Measurements from ENCODE around the gene LCN15. TPM values are rescaled to one million over a fixed set of nuclear protein-coding genes. Genes with fewer than 3 reads are reported as not detected.

LCN15 gene
- total and polyA plus RNA-seq, 2 of the 13 experiments (the other 11 are each of a cell fraction or from before 2014, with no cell fraction given): 1.3 to 53.7 TPM

GRCh38 chr9:136799079-136799853 is 34.9 kb upstream of the LCN15 start (continued):
- TF ChIP-seq NFYC (CRISPR knock-in tag; IDR thresholded peaks at IDR 0.05): no peak
- 0 out of 2 replicates have a peak, but pooled peaks have one; percentile 65 for TF ChIP-seq CC2D1A (CRISPR knock-in tag; IDR thresholded peaks at IDR 0.05)
- TF ChIP-seq RELA (CRISPR knock-in tag; IDR thresholded peaks at IDR 0.05): no peak
- TF ChIP-seq, protein P1, sequence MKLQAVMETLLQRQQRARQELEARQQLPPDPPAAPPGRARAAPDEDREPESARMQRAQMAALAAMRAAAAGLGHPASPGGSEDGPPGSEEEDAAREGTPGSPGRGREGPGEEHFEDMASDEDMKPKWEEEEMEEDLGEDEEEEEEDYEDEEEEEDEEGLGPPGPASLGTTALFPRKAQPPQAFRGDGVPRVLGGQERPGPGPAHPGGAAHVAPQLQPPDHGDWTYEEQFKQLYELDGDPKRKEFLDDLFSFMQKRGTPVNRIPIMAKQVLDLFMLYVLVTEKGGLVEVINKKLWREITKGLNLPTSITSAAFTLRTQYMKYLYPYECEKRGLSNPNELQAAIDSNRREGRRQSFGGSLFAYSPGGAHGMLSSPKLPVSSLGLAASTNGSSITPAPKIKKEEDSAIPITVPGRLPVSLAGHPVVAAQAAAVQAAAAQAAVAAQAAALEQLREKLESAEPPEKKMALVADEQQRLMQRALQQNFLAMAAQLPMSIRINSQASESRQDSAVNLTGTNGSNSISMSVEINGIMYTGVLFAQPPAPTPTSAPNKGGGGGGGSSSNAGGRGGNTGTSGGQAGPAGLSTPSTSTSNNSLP (IDR thresholded peaks at IDR 0.05; ENCODE audit: low read depth, low read length): no peak
- TF ChIP-seq HCFC1 (IDR thresholded peaks at IDR 0.05; ENCODE audit: low read depth, low read length): no peak
- no peak for TF ChIP-seq POLR2AphosphoS2 (IDR thresholded peaks at IDR 0.05; ENCODE audit: low read depth, low read length)
- peak; percentile 95 for TF ChIP-seq REL (CRISPR knock-in tag; conservative IDR thresholded peaks at IDR 0.05)
- TF ChIP-seq ZNF138 (CRISPR knock-in tag; IDR thresholded peaks at IDR 0.05; ENCODE audit: low read depth): no peak
- TF ChIP-seq JUND (CRISPR knock-in tag; IDR thresholded peaks at IDR 0.05): no peak
- no peak for TF ChIP-seq ZNF644 (CRISPR knock-in tag; IDR thresholded peaks at IDR 0.05; ENCODE audit: low read depth)
- TF ChIP-seq TERF1 (CRISPR knock-in tag; IDR thresholded peaks at IDR 0.05): no peak
- TF ChIP-seq IRX3 (CRISPR knock-in tag; IDR thresholded peaks at IDR 0.05; ENCODE audit: borderline replicate concordance, low read depth): no peak
- 0 out of 2 replicates have a peak, but pooled peaks have one; percentile 41 for TF ChIP-seq ZNF326 (CRISPR knock-in tag; IDR thresholded peaks at IDR 0.05; ENCODE audit: borderline replicate concordance)
- TF ChIP-seq ZBTB3 (CRISPR knock-in tag; IDR thresholded peaks at IDR 0.05; ENCODE audit: borderline replicate concordance, low read depth): no peak
- peak; percentile 56; the same call in 1 of the 2 replicates for TF ChIP-seq ZSCAN9 (CRISPR knock-in tag; IDR thresholded peaks at IDR 0.05; ENCODE audit: borderline replicate concordance)
- TF ChIP-seq, protein P2, sequence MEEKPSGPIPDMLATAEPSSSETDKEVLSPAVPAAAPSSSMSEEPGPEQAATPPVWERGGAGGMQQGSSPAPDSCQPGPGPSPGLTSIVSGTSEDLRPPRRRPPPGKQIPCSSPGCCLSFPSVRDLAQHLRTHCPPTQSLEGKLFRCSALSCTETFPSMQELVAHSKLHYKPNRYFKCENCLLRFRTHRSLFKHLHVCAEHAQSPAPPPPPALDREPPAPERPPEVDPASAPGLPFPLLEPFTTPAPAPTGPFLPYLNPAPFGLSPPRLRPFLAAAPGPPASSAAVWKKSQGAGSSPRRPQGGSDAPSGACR (CRISPR knock-in tag; IDR thresholded peaks at IDR 0.05): no peak; the same call in 1 of the 2 replicates
- TF ChIP-seq ZNF883 (CRISPR knock-in tag; IDR thresholded peaks at IDR 0.05; ENCODE audit: not compliant biosample characterization): peak; percentile 73
- TF ChIP-seq SNAI1 (CRISPR knock-in tag; IDR thresholded peaks at IDR 0.05; ENCODE audit: borderline replicate concordance): peak; percentile 46; the same call in 1 of the 2 replicates
- peak; percentile 73; the same call in 1 of the 2 replicates for TF ChIP-seq MEIS2 (CRISPR knock-in tag; IDR thresholded peaks at IDR 0.05)
- peak; percentile 80 for TF ChIP-seq ZNF747 (CRISPR knock-in tag; IDR thresholded peaks at IDR 0.05; ENCODE audit: borderline replicate concordance)
- 0 out of 2 replicates have a peak, but pooled peaks have one; percentile 17 for TF ChIP-seq HINFP (CRISPR knock-in tag; IDR thresholded peaks at IDR 0.05; ENCODE audit: low read depth)
- 0 out of 2 replicates have a peak, but pooled peaks have one; percentile 35 for TF ChIP-seq ZNF143 (CRISPR knock-in tag; IDR thresholded peaks at IDR 0.05)
- no peak; the same call in 1 of the 2 replicates for TF ChIP-seq HES4 (CRISPR knock-in tag; IDR thresholded peaks at IDR 0.05; ENCODE audit: borderline replicate concordance)
- peak; percentile 36 for TF ChIP-seq YY1 (IDR thresholded peaks at IDR 0.05; ENCODE audit: insufficient read depth, insufficient replicate concordance, low read depth, low read length)
- TF ChIP-seq ZSCAN22 (CRISPR knock-in tag; IDR thresholded peaks at IDR 0.05): no peak; the same call in 1 of the 2 replicates
